MM.1S (cell line): ENCODE measurements around the gene PDE4B.
A peak's percentile ranks its signal among the peaks of the same experiment; 100 is the strongest.

Experiments
- DNase-seq: peaks from one replicate; pipeline ENCODE4 v3.0.0-alpha.2; 2015
- H2AFZ ChIP-seq: fragments of 300-600 bp; sonication (generic); 2 replicates; pipeline ENCODE4 v1.6.0; 2016; ENCODE audit warnings: antibody characterized with exemption, low read length
- H3F3A ChIP-seq: fragments of 300-600 bp; sonication (generic); 2 replicates; pipeline ENCODE4 v1.6.1; 2016; ENCODE audit warnings: mild to moderate bottlenecking, antibody characterized with exemption, low read length, moderate library complexity, mixed read lengths; ENCODE audit not compliant: insufficient read depth
- H3K27ac ChIP-seq: fragments of 300-600 bp; sonication (generic); 2 replicates; pipeline ENCODE4 v1.5.1; 2016; ENCODE audit warnings: mild to moderate bottlenecking, low read length
- H3K27me3 ChIP-seq: fragments of 300-600 bp; sonication (generic); replicated peaks from 2 replicates; pipeline ENCODE4 v1.6.0; 2016; ENCODE audit warnings: low read length; ENCODE audit not compliant: insufficient read depth
- H3K36me3 ChIP-seq: fragments of 300-600 bp; sonication (generic); replicated peaks from 2 replicates; pipeline ENCODE4 v1.6.1; 2016; ENCODE audit warnings: mild to moderate bottlenecking, low read length, mixed read lengths; ENCODE audit not compliant: insufficient read depth
- H3K4me1 ChIP-seq: fragments of 300-600 bp; sonication (generic); 2 replicates; pipeline ENCODE4 v1.6.1; 2016; ENCODE audit warnings: low read length, mixed read lengths
- H3K4me2 ChIP-seq: fragments of 300-600 bp; sonication (generic); 2 replicates; pipeline ENCODE4 v1.6.0; 2016; ENCODE audit warnings: low read depth, low read length
- H3K4me3 ChIP-seq: fragments of 300-600 bp; sonication (generic); 2 replicates; pipeline ENCODE4 v1.5.1; 2016; ENCODE audit warnings: low read length, mixed read lengths
- H3K79me2 ChIP-seq: fragments of 300-600 bp; sonication (generic); 2 replicates; pipeline ENCODE4 v1.6.1; 2016; ENCODE audit warnings: mixed run types, low read length, mixed read lengths
- H3K9ac ChIP-seq: fragments of 300-600 bp; sonication (generic); 2 replicates; pipeline ENCODE4 v1.6.1; 2016; ENCODE audit warnings: low read length, mixed read lengths
- H3K9me2 ChIP-seq: fragments of 300-600 bp; sonication (generic); replicated peaks from 2 replicates; pipeline ENCODE4 v1.6.1; 2016; ENCODE audit warnings: mild to moderate bottlenecking, low read length, mixed read lengths; ENCODE audit not compliant: insufficient read depth
- H3K9me3 ChIP-seq: fragments of 300-600 bp; sonication (generic); replicated peaks from 2 replicates; pipeline ENCODE4 v1.6.1; 2016; ENCODE audit warnings: mild to moderate bottlenecking, low read length, mixed read lengths; ENCODE audit not compliant: insufficient read depth
- H4K20me1 ChIP-seq: fragments of 300-600 bp; sonication (generic); 2 replicates; pipeline ENCODE4 v1.6.1; 2016; ENCODE audit warnings: mild to moderate bottlenecking, low read length, moderate library complexity, mixed read lengths; ENCODE audit not compliant: insufficient read depth
- EZH2 ChIP-seq: fragments of 300-600 bp; sonication (generic); optimal IDR thresholded peaks from 2 replicates; pipeline ENCODE3; 2017; ENCODE audit warnings: low read depth, mild to moderate bottlenecking, antibody characterized with exemption, low read length, mixed read lengths
- EZH2phosphoT487 ChIP-seq: fragments of 300-600 bp; sonication (generic); IDR thresholded peaks from 2 replicates; pipeline ENCODE4 v1.6.1; 2018; ENCODE audit warnings: antibody characterized with exemption, low read length
- TF ChIP-seq, protein P1 (sequence below): fragments of 300-600 bp; sonication (generic); IDR thresholded peaks from 2 replicates; pipeline ENCODE4 v1.5.1; 2016; ENCODE audit warnings: antibody characterized with exemption, low read length, mixed read lengths

Gene PDE4B

DNA sequence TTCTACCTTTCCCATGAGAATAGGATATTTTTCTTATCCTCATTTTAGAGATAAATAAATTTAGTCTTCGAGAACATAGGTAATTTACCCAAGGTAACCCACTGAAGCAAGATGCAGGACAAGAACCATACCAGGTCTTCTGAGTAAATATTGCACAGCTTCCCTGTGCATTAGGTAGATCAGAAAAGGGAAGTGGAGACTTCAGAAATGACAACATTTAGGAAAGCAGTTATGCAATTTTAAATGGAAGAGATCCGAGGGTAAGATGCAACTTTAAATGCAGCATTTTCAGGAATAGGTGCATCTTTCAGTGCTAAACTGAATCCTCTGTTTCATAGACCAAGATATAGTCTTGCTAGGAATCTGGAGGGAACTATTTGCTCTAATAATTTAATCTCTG is 534.9 kb downstream of the PDE4B start:
- H3K4me1 ChIP-seq = peaks cover 31% of the 10 kb centered on the region
- no peaks in the 10 kb centered on the region for H4K20me1 ChIP-seq
- TF ChIP-seq EZH2 (no peak), EZH2phosphoT487 (no peak)
- TF ChIP-seq, protein P1, sequence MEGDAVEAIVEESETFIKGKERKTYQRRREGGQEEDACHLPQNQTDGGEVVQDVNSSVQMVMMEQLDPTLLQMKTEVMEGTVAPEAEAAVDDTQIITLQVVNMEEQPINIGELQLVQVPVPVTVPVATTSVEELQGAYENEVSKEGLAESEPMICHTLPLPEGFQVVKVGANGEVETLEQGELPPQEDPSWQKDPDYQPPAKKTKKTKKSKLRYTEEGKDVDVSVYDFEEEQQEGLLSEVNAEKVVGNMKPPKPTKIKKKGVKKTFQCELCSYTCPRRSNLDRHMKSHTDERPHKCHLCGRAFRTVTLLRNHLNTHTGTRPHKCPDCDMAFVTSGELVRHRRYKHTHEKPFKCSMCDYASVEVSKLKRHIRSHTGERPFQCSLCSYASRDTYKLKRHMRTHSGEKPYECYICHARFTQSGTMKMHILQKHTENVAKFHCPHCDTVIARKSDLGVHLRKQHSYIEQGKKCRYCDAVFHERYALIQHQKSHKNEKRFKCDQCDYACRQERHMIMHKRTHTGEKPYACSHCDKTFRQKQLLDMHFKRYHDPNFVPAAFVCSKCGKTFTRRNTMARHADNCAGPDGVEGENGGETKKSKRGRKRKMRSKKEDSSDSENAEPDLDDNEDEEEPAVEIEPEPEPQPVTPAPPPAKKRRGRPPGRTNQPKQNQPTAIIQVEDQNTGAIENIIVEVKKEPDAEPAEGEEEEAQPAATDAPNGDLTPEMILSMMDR = no peak
- no peak overlapping the region for H2AFZ ChIP-seq
- DNase-seq = no peak
- no peak overlapping the region for H3K4me2 ChIP-seq
- no peak overlapping the region for H3K27ac ChIP-seq
- H3K9me2 ChIP-seq = no peaks in the 10 kb centered on the region
- H3K4me3 ChIP-seq = no peak overlapping the region
- H3K9ac ChIP-seq = no peak overlapping the region
- no peaks in the 10 kb centered on the region for H3K27me3 ChIP-seq
- no peaks in the 10 kb centered on the region for H3K36me3 ChIP-seq
- H3K79me2 ChIP-seq = peaks cover 5% of the 10 kb centered on the region
- H3F3A ChIP-seq = peaks cover 15% of the 10 kb centered on the region; the same call in 1 of the 2 replicates
- H3K9me3 ChIP-seq = no peaks in the 10 kb centered on the region

DNA sequence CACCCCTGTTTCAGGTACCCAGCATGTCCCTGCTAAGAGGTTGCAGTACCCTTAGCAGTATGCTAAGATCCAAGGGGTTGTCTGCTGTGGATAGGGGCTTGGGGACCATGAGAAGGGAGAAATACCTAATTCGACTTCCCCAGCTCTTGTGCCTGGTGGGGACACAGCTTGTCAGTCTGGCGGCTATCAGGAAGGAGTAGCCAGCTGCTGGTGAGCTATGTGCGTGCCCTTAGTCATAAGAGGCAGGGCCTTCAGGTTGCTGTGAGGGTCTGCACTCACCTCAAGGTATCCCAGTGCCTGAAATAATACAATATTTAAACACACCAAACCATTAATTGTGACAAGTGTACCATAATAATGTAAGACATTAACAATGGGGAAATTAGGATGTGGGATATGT is 536.2 kb downstream of the PDE4B start:
- H3K4me2 ChIP-seq = no peak overlapping the region
- H3K27ac ChIP-seq = no peak overlapping the region

DNA sequence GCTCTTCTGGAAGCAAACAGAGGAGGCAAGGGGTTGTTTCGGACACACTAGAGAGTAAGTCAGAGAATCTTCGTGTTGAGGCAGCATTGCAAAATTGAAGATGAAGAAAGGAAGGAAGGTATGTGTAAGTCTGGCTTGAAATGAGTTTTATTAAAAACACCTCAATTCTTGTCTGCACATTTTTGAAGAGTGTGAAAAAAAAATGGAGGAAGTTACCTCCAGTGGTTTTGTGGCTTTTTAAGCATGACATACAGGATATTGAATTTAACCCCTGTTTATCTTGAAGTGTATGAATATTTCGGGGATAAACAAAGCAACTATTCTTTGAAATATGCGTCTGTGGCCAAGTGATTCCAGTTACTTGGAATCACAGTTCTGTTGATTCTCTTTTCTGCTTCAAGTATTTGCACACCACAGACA is 538.0 kb downstream of the PDE4B start:
- Histone ChIP-seq H3K9me3 (no peaks in the 10 kb centered on the region), H3K4me3 (no peak overlapping the region), H3K27ac (peak overlapping the region; percentile 93; the same call in 1 of the 2 replicates), H2AFZ (no peak overlapping the region), H4K20me1 (no peaks in the 10 kb centered on the region), H3K27me3 (no peaks in the 10 kb centered on the region), H3K9me2 (no peaks in the 10 kb centered on the region), H3F3A (peaks cover 25% of the 10 kb centered on the region), H3K79me2 (peaks cover 36% of the 10 kb centered on the region), H3K4me2 (peak overlapping the region; percentile 94), H3K36me3 (no peaks in the 10 kb centered on the region), H3K9ac (peak overlapping the region; percentile 87; the same call in 1 of the 2 replicates), H3K4me1 (peaks cover 41% of the 10 kb centered on the region)
- TF ChIP-seq EZH2 (no peak), EZH2phosphoT487 (no peak)
- TF ChIP-seq, protein P1 = no peak
- peak; percentile 49 for DNase-seq

More for the DNA sequence above, 536.2 kb downstream of the PDE4B start:
- H3F3A ChIP-seq = peaks cover 21% of the 10 kb centered on the region; the same call in 1 of the 2 replicates
- H3K9me2 ChIP-seq = no peaks in the 10 kb centered on the region
- H3K27me3 ChIP-seq = no peaks in the 10 kb centered on the region
- TF ChIP-seq EZH2 = no peak
- TF ChIP-seq, protein P1 = no peak
- no peak for TF ChIP-seq EZH2phosphoT487
- H3K9ac ChIP-seq = no peak overlapping the region
- peaks cover 31% of the 10 kb centered on the region for H3K4me1 ChIP-seq
- H4K20me1 ChIP-seq = no peaks in the 10 kb centered on the region
- H2AFZ ChIP-seq = no peak overlapping the region
- DNase-seq = no peak
- H3K79me2 ChIP-seq = peaks cover 18% of the 10 kb centered on the region
- no peak overlapping the region for H3K4me3 ChIP-seq
- H3K9me3 ChIP-seq = no peaks in the 10 kb centered on the region
- no peaks in the 10 kb centered on the region for H3K36me3 ChIP-seq
